GM10248 (cell line): ENCODE data around the gene PMS1.

Experiments
- CTCF ChIA-PET: fragments of 300-600 bp; sonication (Branson Sonifier 250); formaldehyde crosslinking; extraction: SDS; loops from one replicate; lab custom pipeline; 2021; ENCODE audit warnings: antibody characterized with exemption; lab: Yijun Ruan, JAX
- POLR2A ChIA-PET: fragments of 350-650 bp; sonication (Branson Sonifier 250); formaldehyde crosslinking; extraction: SDS; loops from one replicate; lab custom pipeline; 2020; ENCODE audit warnings: antibody characterized with exemption; lab: Yijun Ruan, JAX
- DNase-seq: peaks from one replicate; pipeline ENCODE4 v3.0.0; 2012; ENCODE audit errors: extremely low spot score
- CTCF ChIP-seq: IDR thresholded peaks from 2 replicates; pipeline ENCODE4 v1.5.1; 2012; ENCODE audit warnings: mild to moderate bottlenecking, low read depth; ENCODE audit errors: extremely low read depth, missing control alignments, control extremely low read depth

The PMS1 gene

GRCh38 chr2:189865826-189866225 is 81.6 kb downstream of the PMS1 start:
- DNase-seq, result no peak
- CTCF ChIA-PET, result no interaction called here
- POLR2A ChIA-PET, result no interaction called here
- TF ChIP-seq CTCF, result no peak

- TF ChIP-seq CTCF, result no peak
- ChIA-PET POLR2A (no interaction called here), CTCF (no interaction called here)
- no peak for DNase-seq
Measured at GRCh38 chr2:189866296-189866695, 82.0 kb downstream of the PMS1 start.

GRCh38 chr2:189868896-189869295 is 84.6 kb downstream of the PMS1 start:
- CTCF ChIA-PET, result interaction anchor here (2.1 kb wide), 1 partner anchor 12 kb away, joined by 8 read pairs; no protein-coding TSS in a partner anchor
- DNase-seq, result no peak
- TF ChIP-seq CTCF, result no peak
- POLR2A ChIA-PET, result interaction anchor here (0.6 kb wide), 1 partner anchor 1069 kb away, joined by 3 read pairs; no protein-coding TSS in a partner anchor

GRCh38 chr2:189870381-189871085 is 86.3 kb downstream of the PMS1 start:
- POLR2A ChIA-PET, result no interaction called here
- no peak for DNase-seq
- no peak for TF ChIP-seq CTCF
- CTCF ChIA-PET, result interaction anchor here (0.9 to 1.7 kb wide), 2 partner anchors 9 to 33 kb away, joined by 3 to 4 read pairs; no protein-coding TSS in a partner anchor

GRCh38 chr2:189873696-189874095 is 89.4 kb downstream of the PMS1 start:
- no peak for TF ChIP-seq CTCF
- CTCF ChIA-PET, result no interaction called here
- POLR2A ChIA-PET, result no interaction called here
- DNase-seq, result no peak

- DNase-seq, result peak; percentile 22
- CTCF ChIA-PET, result no interaction called here
- no peak for TF ChIP-seq CTCF
- POLR2A ChIA-PET, result no interaction called here
Measured at GRCh38 chr2:189874586-189875320, 90.5 kb downstream of the PMS1 start.
